PC-3 (cell line): ENCODE measurements around the gene MYL10.

Source experiments
- CTCF ChIP-seq: fragments of 300-600 bp; sonication (generic); conservative IDR thresholded peaks from 2 replicates; pipeline ENCODE4 v1.5.1; 2017; ENCODE audit warnings: antibody characterized with exemption, low read depth, mild to moderate bottlenecking, low read length
- EZH2 ChIP-seq: fragments of 300-600 bp; sonication (generic); IDR thresholded peaks from one replicate; pipeline ENCODE4 v1.6.1; 2017; ENCODE audit warnings: antibody characterized with exemption, mild to moderate bottlenecking, low read length; ENCODE audit not compliant: unreplicated experiment
- EZH2phosphoT487 ChIP-seq: fragments of 300-600 bp; sonication (generic); IDR thresholded peaks from 2 replicates; pipeline ENCODE4 v1.6.1; 2018; ENCODE audit warnings: mild to moderate bottlenecking, antibody characterized with exemption, low read length, borderline replicate concordance

GRCh38 chr7:101591504-101591903, 37.6 kb downstream of the MYL10 start:
- TF ChIP-seq CTCF (no peak), EZH2phosphoT487 (no peak), EZH2 (no peak)
